ENCODE measurements around the gene GRIK4.

- TF ChIP-seq GABPA (IDR thresholded peaks at IDR 0.05; ENCODE audit: low read depth) (no peak), USF2 (IDR thresholded peaks at IDR 0.05; ENCODE audit: borderline replicate concordance, low read depth, low read length) (no peak), CTCF (IDR thresholded peaks at IDR 0.05) (no peak)
Observed at GRCh38 chr11:120709808-120710207, 198.3 kb downstream of the GRIK4 start.

Data from SK-N-SH (cell line).